SH-SY5Y (cell line): ENCODE results near the gene VAV3.

Source experiments
- GATA2 ChIP-seq: IDR thresholded peaks from 2 replicates; pipeline ENCODE4 v1.6.1; 2011; ENCODE audit warnings: mild to moderate bottlenecking, low read depth, low read length
- GATA3 ChIP-seq: IDR thresholded peaks from 2 replicates; pipeline ENCODE4 v1.6.1; 2011; ENCODE audit warnings: low read depth, mild to moderate bottlenecking, low read length, moderate library complexity

The VAV3 gene

DNA sequence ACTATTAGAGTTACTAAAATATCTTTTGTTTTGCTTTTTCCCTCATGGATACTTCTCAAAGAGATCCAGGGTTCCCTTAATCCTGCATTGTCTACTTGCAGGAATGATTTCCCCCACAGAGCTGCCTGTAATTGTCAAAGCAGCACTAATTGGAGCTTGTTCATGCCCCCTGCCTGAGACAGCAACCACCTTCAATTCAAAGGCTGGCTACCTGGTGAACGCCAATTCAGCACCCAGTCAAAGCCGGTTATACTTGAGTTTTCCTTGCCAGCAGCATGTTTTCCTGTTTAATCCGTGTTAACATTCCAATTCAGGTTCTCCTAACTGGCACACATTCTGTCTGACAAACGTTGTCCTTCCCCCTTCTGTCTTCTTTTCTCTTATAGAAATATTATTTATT is 441.2 kb downstream of the VAV3 start:
- no peak for TF ChIP-seq GATA2
- TF ChIP-seq GATA3 = no peak

DNA sequence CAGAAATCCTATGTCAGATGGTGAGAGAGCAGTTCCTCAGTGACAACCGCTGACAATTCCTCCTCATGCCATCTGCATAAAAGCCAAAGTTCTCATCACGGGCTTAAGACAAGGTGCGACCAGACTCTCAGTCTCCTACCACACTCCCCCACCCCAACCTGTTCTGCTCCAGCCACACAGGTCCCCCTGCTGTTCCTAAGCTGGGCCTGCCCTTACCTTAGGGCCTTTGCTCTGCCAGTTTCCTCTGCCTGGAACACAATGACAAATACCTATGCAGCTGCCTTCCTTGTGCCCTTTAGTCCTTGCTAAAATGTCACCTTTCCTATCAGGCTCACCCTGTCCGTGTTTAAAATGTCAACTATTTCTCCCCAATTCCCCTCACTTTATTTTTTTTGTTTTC is 441.9 kb downstream of the VAV3 start:
- TF ChIP-seq GATA3 (no peak), GATA2 (no peak)
